ENCODE measurements around the gene SRPK3.

SRPK3 gene

GRCh38 chrX:153831429-153832150 is 50.7 kb downstream of the SRPK3 start:
- no peak for ATAC-seq
- DNase-seq, result no peak

GRCh38 chrX:153832728-153833127 is 51.9 kb downstream of the SRPK3 start:
- no peak for ATAC-seq

More at GRCh38 chrX:153832728-153833127, 51.9 kb downstream of the SRPK3 start:
- DNase-seq, result no peak

All from stimulated activated naive CD8-positive, alpha-beta T cell treated with anti-CD3 and anti-CD28 coated beads, Interleukin-15, Interleukin-2, amounts not matched to agents 100 U/mL and 50 U/mL, for 24 hours (primary cell).